Caki2 (cell line): Measurements from ENCODE around the gene RSRC1. TPM values are rescaled to one million over a fixed set of nuclear protein-coding genes. Genes with fewer than 3 reads are reported as not detected.
"Not testable (repeated sequence)": the region's sequence is repeated elsewhere in the genome, so short reads cannot be mapped to it uniquely, and the experiment has no call there.

Source experiments
- DNase-seq: peaks from one replicate; pipeline ENCODE4 v3.0.0-alpha.2; 2015; ENCODE audit warnings: low read depth
- in situ Hi-C: cut with HindIII; loops from 2 replicates; pipeline ENCODE4 v1.10.0; 2016; ENCODE audit warnings: low sequenced_read_pairs, low pct_unique_long_range_greater_than_20kb, mixed read lengths
- total RNA-seq: library from RNA; depleted of rRNA; stranded (reverse); fragments of >200 nt; shearing (Covaris generic); gene quantifications from 2 replicates; pipeline ENCODE4 v1.2.3, GENCODE V29; 2014; ENCODE audit warnings: low replicate concordance

The RSRC1 gene
- total RNA-seq, 1 experiment from 2014 or later = 72.1 TPM

DNA sequence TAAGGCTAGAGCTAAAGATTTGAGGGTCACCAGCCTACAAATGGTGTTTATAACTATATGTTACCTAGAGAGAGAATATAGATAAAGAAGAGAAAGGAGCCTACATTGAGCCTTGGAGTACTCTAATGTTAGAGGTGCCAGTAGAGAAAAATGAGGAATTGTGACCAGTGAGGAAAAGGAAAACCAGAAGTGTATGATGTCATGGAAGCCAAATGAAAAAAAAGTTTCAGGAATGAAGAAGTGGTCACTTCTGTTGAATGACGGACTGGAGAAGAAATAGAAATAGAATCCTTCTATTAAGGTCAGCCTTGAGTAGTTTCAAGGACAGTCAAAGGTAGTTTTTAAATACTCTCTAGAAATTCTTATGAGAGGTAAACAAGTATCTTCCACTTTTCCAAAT, 409.9 kb downstream of the RSRC1 start:
- no peak for DNase-seq
- in situ Hi-C loops = no loop called here

GRCh38 chr3:158520433-158520832, 410.5 kb downstream of the RSRC1 start:
- in situ Hi-C loops = no loop called here

DNA sequence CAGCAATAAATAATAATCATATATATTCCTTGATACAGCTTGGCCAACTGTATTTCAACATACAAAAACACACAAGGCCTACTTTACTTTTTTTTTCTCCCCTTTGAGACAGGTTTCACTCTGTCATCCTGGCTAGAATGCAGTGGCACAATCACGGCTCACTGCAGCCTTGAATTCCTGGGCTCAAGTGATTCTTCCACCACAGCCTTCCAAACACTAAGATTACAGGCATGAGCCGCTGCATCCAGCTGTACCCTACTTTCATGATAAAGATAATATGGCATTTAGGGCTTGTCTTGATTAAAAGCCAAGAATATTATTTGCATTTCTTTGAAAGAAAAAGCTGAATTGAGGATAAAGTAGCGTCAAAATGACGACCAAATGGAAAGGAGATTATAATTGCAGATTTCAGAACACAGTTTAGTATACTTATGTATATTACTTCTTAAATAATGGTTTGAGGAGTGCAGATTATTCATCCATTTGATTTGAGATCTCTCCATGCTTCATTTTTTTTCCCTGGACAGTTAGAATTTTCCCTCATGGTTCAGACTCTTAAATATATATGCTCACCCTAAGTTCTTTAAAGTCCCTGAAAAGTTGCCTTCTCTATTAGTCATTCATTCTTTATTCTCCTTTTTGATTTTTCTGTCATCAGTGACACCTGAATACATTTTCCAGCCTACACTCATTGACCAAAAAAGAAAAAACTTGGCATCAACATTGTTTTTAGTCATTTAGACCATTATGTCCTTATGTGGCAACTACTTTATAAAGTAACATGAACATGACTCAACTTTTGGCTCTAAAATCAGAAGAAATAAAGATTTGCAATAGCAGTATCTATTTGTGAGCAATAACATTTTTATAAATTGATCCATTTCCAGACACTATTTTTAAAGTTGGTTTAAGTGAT, 412.6 kb downstream of the RSRC1 start:
- DNase-seq = no peak
- in situ Hi-C loops = no loop called here

More at GRCh38 chr3:158520433-158520832, 410.5 kb downstream of the RSRC1 start:
- no peak for DNase-seq

DNA sequence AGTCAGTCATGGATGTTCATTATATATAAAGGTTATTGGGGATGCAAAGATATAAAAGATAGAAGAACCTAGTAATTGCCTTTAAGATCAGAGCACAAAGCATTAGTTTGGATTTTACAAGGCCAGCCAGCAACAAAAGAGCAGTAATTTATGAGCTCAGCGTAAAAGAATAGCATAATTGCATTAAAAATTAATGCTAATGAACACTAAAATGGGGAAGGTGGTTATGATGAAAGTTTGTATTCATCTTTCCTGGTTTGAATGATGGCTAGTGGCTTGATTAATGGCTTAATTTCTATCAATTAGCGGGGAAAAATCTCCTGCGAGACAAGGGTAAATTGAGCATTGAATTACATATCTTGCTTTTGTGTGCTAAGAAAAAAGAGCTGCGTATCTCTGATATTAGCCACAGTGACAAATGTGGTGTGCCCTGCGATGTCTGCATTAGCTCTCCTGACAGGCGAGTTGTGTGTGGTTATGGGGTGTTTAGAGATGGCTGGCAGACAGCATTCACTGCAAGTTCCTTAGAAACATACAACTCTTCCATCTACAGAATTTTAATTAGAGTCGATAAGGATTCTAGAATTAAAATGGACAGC, 418.3 kb downstream of the RSRC1 start:
- in situ Hi-C loops = no loop called here
- no peak for DNase-seq

DNA sequence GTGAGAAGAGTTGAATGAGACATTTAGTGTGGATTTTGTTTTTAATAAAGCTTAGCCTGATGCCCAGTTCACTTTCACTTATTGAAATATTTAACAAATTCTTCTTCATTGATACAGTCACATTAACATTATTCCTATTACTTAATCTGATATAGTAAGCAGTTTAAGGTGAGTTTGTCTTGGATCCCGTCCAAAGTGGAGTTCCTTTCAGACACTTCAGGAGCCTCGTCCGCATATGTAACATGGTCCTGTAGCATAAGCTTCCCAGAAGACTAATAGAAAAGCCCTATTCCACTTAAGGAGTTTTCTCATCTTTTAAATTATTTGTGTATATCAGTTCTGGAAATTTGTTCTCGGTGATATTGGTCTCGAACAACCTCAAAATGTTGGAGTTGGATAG, 421.4 kb downstream of the RSRC1 start:
- in situ Hi-C loops = no loop called here
- DNase-seq = no peak

DNA sequence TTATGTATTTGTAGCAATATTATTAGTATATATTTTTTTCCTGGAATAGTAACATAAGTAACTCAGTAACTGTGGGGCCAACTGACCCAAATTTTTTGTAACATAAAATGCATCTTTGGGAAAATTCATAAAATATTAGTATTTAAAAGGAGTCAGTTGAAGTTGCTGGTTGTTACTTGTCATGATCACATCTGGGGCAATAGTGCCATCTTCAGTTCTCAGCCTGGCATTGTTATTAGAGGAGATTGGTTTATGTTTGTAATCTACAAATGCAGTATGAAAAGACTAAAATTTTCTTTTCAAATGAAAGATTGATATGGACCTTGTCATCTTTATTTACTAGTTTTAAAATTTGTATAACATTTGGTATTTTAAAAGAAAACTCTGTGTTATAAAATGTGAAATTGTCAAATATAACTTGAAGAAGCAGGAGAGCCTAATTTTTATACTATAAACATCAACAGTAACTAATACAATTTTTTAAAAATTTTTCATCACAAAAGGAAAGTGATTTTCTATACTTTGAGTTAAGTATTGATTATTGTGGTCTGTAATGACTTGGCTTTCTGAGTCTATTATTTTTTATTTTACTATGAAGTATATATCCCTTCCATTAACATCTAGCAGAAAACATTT, 422.3 kb downstream of the RSRC1 start:
- in situ Hi-C loops = no loop called here
- DNase-seq = peak; percentile 29

DNA sequence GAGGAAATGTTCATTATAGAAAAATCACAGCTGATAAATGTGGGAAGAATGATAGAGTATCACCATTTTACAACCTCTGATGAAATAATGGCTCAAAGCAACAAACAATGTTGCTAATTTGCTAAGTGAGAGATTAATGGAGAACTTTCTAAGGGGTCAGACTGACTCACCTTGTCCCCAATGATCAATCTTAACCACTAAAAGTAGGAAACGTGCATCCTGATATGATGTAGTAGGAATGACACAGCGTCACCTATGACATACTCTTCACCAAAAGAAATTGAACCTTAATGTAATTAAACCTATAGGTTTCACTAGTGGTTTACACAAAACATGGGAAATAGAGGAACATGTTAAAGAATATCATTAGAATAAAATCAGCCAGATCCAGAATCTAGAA, 426.0 kb downstream of the RSRC1 start:
- no peak for DNase-seq

DNA sequence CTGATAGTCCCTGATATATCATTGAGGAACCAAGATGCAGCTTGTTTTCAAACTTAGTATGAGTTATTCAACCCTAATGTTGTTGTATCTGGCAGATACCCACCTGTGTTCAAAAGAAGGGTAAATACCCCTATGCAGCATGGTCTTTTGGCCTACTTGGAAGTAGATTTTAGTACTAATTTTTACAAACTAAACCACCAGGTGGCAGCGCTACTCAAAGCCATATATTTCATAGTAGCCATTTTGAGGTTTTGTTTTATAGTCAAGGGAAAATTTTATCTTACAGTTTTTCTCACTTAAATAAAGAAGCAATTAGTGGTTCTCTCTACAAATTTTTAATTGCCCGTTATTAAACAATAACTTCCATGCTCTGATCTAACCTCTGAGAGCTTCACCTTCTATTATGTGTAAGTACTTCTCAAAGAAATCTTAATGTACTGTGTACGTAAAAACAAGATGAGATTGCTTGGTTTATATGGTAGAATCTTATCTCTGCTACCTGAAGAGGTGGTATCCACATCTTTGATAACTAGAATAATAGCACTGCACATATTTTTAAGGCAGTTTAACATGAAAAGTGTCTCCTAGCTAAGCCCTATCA, 429.6 kb downstream of the RSRC1 start:
- peak; percentile 41 for DNase-seq
- in situ Hi-C loops = no loop called here

More for the DNA sequence above, 426.0 kb downstream of the RSRC1 start:
- in situ Hi-C loops = no loop called here

DNA sequence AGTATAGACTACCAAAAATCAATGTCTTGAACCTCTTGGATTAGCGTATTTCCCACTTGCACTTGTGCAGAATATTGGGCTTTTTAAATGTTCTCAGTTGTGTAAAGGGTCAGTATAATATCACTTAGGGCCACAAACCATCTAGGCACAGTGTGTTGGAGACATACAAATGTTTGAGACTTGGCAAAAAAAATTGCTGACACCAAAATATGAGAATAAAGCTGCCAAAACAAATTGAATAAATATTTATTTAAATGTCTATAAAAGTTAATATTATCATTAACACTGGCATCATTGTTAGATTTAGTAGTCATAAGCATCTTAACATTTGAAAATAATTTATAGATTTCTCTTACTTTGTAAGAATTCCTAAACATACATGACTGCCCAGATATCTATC, 430.2 kb downstream of the RSRC1 start:
- in situ Hi-C loops = no loop called here
- DNase-seq = no peak

- DNase-seq = no peak
- in situ Hi-C loops = no loop called here
These were observed 438.8 kb downstream of the RSRC1 start for GRCh38 chr3:158548691-158549090.

DNA sequence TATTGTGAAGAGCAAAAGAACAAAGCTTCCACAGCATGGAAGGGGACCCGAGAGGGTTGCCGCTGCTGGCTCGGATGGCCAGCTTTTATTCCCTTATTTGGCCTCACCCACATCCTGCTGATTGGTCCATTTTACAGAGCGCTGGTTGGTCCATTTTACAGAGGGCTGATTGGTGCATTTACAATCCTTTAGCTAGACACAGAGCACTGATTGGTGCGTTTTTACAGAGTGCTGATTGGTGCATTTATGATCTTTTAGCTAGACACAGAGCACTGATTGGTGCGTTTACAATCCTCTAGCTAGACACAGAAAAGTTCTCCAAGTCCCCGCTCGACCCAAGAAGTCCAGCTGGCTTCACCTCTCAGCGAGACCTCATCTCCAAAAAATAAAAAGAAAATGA, 440.0 kb downstream of the RSRC1 start:
- in situ Hi-C loops, DNase-seq: not testable (repeated sequence)

GRCh38 chr3:158552124-158552523, 442.2 kb downstream of the RSRC1 start:
- in situ Hi-C loops = no loop called here
- no peak for DNase-seq

- in situ Hi-C loops = no loop called here
- DNase-seq = no peak
These were observed 449.6 kb downstream of the RSRC1 start for GRCh38 chr3:158559504-158559903.

DNA sequence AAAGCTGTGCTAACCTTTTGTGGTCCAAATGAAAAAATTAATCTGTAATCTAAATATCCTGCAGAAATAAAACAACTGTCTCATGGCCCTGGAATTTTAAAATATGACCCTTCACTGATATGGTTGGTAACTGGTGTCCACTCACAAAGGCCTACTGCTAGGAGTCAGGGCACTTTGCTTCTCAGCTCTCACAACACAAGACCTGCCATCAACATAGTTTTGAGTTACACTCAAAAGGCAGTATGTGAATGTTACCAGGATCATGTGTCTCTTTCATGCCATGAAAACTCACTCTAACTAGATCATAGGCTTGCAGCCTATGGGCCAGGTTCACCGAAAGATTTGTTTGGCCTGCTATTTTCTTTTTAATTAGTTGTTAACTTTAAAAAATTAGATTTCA, 451.1 kb downstream of the RSRC1 start:
- no peak for DNase-seq
- in situ Hi-C loops = no loop called here

DNA sequence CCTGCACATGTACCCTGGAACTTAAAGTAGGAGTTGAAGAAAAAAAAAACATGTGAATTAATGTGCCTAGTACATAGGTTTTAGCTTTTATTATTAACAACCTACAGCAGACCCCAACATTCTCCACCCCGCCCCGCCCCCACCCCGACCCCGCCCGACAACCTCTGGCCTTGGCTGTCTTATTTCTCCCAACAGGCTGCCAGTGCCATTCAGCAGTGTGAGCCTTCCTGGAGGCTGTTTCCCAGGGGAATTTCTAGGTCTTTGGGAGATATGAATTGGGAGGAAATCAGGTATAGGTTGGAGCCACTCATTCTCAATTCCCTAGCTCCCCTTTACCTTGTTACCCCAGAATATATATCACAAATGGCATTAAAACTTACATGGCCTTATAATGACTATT, 452.8 kb downstream of the RSRC1 start:
- in situ Hi-C loops = no loop called here

DNA sequence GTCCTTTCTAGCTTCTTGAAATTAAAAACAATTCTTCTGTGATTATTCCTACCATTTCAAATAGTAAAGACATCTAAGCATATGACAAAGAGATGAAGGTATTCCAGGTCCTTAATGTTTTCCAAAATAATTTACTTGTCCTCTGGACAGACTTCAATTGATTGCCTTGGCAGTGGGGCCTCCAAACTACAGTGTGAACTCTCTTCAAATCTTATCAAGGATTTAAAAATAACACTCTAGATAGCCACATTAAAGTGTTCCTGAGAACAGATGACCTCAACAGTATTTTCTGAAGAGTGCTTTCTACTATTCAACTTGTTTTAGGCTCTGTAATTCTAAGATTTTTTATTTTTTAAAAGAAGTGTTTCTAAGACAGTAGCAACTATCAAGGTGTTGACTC, 453.2 kb downstream of the RSRC1 start:
- in situ Hi-C loops = no loop called here
- no peak for DNase-seq

More for the DNA sequence above, 452.8 kb downstream of the RSRC1 start:
- DNase-seq = no peak

DNA sequence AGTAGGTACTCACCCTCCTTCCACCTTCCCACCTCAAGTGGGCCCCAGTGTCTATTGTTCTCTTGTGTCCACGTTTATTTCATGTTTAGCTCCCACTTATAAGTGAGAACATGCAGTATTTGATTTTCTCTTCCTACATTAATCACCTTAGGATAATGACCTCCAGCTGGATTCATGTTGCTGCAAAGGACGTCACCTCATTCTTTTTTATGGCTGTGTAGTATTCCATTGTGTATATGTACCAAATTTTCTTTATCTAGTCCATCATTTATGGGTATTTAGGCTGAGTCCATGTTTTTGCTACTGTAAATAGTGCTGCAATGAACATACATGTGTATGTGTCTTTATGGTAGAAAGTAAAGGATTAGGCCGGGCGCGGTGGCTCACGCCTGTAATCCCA, 455.2 kb downstream of the RSRC1 start:
- in situ Hi-C loops = no loop called here
- no peak for DNase-seq

DNA sequence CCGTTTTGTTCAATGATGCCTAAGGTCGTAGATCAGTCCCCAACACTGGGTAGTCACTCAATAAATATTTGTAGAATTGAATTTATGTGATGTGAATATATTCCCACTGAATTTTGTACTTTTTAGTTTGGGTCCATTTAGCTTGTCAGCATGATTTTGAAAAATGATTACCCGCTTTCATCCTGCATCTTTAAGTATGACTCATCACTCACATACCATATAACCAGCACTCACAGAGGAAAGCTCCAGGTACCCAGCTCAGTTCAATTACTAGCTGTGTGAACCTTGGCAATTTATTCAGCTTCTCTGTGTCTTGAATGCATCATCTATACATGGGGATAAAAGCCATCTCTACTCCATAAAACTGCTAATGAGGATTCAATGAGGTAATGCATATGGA, 458.9 kb downstream of the RSRC1 start:
- DNase-seq = no peak
- in situ Hi-C loops = no loop called here

GRCh38 chr3:158569794-158570193, 459.9 kb downstream of the RSRC1 start:
- in situ Hi-C loops = no loop called here
- no peak for DNase-seq
